ENCODE data around the gene RENBP. TPM values are rescaled to one million over a fixed set of nuclear protein-coding genes. Genes with fewer than 3 reads are reported as not detected.
A peak's percentile ranks its signal among the peaks of the same experiment; 100 is the strongest.

The RENBP gene
- total and polyA plus RNA-seq, 9 of the 15 experiments (the other 6 are each of a cell fraction or from before 2014, with no cell fraction given), result 0.07 to 14.8 (median 10.6) TPM; not detected in 1

- TF ChIP-seq RBBP5 (IDR thresholded peaks at IDR 0.05; ENCODE audit: borderline replicate concordance, insufficient read depth, low read length, poor library complexity, severe bottlenecking) (peak; percentile 36), NR3C1 (CRISPR knock-in tag; IDR thresholded peaks at IDR 0.05) (no peak), RBM22 (IDR thresholded peaks at IDR 0.05; ENCODE audit: low read depth, low read length, poor library complexity, severe bottlenecking) (peak; percentile 15), PHF8 (IDR thresholded peaks at IDR 0.05; ENCODE audit: borderline replicate concordance, low read length) (0 out of 2 replicates have a peak, but pooled peaks have one; percentile 7), ZNF766 (CRISPR knock-in tag; conservative IDR thresholded peaks at IDR 0.05) (peak; percentile 31; the same call in 1 of the 2 replicates), BDP1 (IDR thresholded peaks at IDR 0.05; ENCODE audit: insufficient read depth, insufficient read length) (no peak), PHF21A (IDR thresholded peaks at IDR 0.05; ENCODE audit: borderline replicate concordance, low read depth) (no peak), ZBTB17 (CRISPR knock-in tag; IDR thresholded peaks at IDR 0.05) (no peak), ZNF263 (CRISPR knock-in tag; IDR thresholded peaks at IDR 0.05; ENCODE audit: borderline replicate concordance) (peak; percentile 75; the same call in 1 of the 2 replicates), NFRKB (IDR thresholded peaks at IDR 0.05; ENCODE audit: low read depth) (no peak), FOXJ3 (CRISPR knock-in tag; IDR thresholded peaks at IDR 0.05) (no peak), JUND (IDR thresholded peaks at IDR 0.05; ENCODE audit: borderline replicate concordance, low read depth, low read length) (no peak), JUND (tag; IDR thresholded peaks at IDR 0.05; ENCODE audit: borderline replicate concordance, low read depth, low read length) (no peak; the same call in 2 of the 3 replicates)
- TF ChIP-seq, protein P1, sequence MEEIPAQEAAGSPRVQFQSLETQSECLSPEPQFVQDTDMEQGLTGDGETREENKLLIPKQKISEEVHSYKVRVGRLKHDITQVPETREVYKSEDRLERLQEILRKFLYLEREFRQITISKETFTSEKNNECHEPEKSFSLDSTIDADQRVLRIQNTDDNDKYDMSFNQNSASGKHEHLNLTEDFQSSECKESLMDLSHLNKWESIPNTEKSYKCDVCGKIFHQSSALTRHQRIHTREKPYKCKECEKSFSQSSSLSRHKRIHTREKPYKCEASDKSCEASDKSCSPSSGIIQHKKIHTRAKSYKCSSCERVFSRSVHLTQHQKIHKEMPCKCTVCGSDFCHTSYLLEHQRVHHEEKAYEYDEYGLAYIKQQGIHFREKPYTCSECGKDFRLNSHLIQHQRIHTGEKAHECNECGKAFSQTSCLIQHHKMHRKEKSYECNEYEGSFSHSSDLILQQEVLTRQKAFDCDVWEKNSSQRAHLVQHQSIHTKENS (CRISPR knock-in tag; IDR thresholded peaks at IDR 0.05), result no peak
- TF ChIP-seq, protein P2, sequence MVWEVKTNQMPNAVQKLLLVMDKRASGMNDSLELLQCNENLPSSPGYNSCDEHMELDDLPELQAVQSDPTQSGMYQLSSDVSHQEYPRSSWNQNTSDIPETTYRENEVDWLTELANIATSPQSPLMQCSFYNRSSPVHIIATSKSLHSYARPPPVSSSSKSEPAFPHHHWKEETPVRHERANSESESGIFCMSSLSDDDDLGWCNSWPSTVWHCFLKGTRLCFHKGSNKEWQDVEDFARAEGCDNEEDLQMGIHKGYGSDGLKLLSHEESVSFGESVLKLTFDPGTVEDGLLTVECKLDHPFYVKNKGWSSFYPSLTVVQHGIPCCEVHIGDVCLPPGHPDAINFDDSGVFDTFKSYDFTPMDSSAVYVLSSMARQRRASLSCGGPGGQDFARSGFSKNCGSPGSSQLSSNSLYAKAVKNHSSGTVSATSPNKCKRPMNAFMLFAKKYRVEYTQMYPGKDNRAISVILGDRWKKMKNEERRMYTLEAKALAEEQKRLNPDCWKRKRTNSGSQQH (CRISPR knock-in tag; IDR thresholded peaks at IDR 0.05), result no peak
- TF ChIP-seq, protein P3, sequence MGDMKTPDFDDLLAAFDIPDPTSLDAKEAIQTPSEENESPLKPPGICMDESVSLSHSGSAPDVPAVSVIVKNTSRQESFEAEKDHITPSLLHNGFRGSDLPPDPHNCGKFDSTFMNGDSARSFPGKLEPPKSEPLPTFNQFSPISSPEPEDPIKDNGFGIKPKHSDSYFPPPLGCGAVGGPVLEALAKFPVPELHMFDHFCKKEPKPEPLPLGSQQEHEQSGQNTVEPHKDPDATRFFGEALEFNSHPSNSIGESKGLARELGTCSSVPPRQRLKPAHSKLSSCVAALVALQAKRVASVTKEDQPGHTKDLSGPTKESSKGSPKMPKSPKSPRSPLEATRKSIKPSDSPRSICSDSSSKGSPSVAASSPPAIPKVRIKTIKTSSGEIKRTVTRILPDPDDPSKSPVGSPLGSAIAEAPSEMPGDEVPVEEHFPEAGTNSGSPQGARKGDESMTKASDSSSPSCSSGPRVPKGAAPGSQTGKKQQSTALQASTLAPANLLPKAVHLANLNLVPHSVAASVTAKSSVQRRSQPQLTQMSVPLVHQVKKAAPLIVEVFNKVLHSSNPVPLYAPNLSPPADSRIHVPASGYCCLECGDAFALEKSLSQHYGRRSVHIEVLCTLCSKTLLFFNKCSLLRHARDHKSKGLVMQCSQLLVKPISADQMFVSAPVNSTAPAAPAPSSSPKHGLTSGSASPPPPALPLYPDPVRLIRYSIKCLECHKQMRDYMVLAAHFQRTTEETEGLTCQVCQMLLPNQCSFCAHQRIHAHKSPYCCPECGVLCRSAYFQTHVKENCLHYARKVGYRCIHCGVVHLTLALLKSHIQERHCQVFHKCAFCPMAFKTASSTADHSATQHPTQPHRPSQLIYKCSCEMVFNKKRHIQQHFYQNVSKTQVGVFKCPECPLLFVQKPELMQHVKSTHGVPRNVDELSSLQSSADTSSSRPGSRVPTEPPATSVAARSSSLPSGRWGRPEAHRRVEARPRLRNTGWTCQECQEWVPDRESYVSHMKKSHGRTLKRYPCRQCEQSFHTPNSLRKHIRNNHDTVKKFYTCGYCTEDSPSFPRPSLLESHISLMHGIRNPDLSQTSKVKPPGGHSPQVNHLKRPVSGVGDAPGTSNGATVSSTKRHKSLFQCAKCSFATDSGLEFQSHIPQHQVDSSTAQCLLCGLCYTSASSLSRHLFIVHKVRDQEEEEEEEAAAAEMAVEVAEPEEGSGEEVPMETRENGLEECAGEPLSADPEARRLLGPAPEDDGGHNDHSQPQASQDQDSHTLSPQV (IDR thresholded peaks at IDR 0.05), result peak; percentile 63; the same call in 1 of the 2 replicates
Measured at GRCh38 chrX:153970357-153971123, 26.1 kb upstream of the RENBP start (continued).
